GM19438 (cell line): ENCODE data around the gene MT1A.

Source experiments
- ATAC-seq: cut with Tn5 transposase; IDR thresholded peaks from one replicate; pipeline ENCODE4 v1.9.1; 2021; ENCODE audit warnings: low read depth; ENCODE audit not compliant: unreplicated experiment

Gene MT1A

DNA sequence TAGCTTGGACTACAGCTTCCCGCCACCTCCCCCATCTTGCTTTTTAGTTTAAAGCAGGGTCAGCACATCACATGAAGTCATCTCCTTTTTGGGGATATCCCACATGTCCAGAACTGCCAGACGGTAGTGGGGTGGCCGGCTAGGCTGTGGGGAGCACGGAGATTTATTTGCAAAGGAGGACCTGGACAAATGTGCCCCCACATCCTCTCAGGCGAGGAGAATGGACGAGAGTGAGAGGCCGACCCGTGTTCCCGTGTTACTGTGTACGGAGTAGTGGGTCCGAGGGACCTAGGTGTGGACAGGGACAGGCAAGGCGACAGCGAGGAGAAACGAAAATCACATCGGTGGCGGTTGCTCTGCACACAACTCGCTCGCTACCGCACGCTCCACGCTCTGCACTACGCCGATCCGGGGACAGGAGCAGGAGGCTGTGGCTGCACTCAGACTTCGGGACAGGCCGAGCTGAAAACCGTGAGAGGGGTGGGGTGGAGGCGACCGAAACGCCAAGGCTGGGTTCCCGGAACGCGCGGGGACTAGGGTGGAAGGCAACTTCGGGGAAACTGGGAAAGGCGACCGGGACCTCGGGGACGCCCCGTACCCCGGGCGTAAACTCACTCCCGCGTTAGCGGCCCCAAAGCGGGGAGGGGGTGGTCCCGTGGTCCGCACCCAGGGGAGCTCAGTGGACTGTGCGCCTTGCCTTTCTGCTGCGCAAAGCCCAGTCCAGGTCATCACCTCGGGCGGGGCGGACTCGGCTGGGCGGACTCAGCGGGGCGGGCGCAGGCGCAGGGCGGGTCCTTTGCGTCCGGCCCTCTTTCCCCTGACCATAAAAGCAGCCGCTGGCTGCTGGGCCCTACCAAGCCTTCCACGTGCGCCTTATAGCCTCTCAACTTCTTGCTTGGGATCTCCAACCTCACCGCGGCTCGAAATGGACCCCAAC is at the start of gene MT1A:
MT1A (plus strand) TSS at position 853 of the 937 bp plus-strand sequence; CDS start at position 926, 73 bp downstream.
- ATAC-seq: no peak

DNA sequence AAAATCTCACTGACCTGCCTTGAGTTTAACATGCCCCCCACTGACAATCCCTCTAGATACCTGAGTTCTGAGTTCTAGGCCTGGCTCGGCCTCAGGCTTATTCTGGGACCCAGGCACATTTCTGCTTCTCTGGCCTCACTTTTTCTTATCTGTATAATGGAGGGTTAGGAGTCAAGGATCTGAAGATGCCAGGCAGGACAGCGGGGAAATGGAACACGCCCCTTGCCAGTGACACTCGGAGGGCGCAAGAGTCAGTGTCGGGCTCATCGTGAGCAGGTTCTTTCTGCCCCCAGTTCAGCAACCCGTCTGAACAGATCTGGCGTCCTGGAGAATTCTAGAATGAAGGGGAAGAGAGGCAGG is 49.7 kb upstream of the MT1A start:
- no peak for ATAC-seq

DNA sequence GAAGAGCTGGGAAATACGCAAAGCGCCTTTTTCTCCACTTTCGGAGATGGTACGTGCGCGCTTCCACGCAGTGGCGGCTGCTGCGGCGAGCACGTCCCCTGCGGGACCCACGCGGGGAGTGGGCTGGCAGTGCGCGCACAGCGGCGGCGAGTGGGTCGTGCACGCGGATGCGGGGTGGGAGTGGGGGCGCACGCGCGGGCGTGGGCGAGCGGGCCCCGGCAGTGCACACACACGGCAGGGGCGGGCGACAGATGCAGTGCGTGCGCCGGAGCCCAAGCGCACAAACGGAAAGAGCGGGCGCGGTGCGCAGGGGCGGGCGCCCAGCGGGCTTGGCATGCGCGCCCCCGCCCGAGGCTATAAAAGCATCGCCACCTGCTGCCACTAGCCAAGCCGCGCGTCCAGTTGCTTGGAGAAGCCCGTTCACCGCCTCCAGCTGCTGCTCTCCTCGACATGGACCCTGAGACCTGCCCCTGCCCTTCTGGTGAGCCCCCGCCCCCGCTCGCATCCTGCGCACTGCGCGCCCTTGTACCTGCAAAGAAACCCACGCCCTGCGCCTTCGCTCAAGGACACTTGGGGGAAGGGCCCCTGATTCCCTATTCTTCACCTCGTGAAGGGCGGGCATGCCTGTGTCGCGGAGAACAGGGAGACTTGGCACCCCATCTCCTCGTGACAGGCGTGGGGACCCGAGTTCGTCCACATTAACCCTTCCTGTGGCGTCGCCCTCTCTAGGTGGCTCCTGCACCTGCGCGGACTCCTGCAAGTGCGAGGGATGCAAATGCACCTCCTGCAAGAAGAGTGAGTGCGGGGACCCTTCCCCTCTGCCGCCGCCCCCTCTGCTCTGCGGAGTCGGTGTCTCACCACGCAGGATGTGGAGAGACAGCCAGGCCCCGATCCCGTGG is 49.1 kb upstream of the MT1A start, which contains the start of gene MT3:
MT3 (plus strand) TSS at position 388 of the 899 bp plus-strand sequence; CDS start at position 451, 63 bp downstream.
- ATAC-seq: no peak

DNA sequence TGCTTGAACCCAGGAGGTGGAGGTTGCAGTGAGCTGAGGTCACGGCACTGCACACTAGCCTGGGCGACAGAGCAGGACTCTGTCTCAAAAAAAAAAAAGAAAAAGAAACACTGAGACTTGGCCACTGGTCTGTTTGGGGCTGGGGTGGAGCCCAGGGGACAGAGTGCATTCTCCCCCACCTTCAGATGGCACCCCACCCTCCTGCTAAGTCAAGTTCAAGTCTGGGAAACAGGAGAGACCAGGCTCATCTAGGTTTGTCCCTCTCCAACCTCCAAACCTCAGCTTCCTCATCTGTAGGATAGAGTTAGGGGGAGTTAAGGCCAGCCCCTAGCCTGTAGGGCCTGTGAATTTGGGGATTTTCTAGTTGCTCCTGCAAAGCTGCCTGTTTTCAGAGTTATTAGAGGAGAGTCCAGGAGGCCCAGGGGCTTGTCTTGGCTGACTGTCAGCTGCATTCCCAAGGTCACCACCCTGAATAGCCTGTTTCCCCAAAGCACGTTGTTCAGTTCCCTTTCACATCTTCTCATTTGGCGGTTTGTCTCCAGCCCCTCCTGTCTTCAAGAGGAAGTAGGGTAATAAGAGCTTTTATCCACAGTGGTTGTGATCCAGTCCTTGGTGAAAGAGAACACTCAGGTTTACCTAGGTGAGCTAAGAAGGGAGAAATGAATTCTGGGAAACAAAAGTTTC is 46.9 kb upstream of the MT1A start:
- ATAC-seq: no peak

DNA sequence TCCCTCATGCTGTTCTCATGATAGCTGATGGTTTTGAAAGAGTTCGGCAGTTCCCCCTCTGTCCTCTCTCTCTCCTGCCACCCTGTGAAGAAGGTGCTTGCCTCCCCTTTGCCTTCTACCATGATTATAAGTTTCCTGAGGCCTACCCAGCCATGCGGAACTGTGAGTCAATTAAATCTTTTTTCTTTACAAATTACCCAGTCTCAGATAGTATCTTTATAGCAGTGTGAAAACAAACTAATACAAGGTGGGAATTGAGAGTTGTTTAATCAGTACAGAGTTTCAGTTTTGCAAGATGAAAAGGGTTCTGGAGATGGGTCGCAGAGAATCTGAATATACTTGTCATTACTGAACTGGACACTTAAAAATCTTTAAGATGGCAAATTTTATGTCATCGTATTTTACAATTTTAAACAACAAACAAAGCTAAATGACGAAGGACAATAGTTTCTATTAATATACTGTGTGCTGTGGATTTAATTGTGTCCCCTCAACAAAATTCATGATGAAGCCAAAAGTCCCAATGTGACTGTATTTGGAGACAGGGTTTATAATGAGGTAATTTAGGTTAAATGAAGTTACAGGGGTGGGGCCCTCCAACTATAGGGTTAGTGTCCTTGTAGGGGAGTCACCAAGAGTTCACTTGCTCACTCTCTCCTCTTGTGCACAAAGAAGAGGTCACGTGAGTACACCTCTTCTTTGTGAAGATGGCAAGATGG is 44.7 kb upstream of the MT1A start:
- ATAC-seq: no peak

DNA sequence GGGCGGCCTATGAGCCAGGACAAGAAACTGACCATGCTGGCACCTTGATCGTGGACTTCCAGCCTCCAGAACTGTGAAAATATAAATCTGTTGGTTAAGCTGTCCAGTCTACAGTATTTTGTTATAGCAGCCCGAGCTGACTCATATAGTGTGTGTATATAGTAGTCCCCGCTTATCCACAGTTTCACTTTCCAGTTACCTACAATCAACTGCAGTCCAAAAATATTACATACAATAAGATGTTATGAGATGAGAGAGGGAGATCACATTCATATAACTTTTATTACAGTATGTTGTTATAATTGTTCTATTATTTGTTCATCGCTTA is 44.2 kb upstream of the MT1A start:
- ATAC-seq: no peak

DNA sequence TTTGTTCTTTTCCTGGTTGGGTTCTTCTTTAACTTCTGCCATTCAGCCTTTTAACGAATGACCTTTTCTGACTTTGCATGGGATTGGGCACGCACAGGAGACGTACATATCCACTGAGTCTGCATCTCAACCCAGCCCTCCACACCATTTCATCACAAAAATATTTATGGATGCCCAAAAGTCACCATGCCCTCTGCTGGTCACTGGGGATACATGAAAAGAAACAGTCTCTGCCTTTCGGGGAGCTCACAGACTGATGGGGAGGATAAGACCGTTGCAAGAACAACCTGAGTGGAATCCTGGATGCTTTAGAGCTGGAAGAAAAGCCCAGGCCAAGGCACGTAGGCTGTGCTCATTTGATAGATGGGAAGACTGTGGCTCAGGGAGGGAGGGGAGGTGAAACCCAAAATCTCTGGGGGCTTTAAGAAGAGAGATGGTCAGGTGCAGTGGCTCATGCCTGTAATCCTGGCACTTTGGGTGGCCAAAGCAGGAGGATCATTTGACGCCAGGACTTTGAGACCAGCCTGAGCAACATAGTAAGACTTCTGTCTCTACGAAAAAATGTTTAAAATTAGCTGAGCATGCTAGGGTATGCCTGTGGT is 38.0 kb upstream of the MT1A start:
- ATAC-seq: no peak

DNA sequence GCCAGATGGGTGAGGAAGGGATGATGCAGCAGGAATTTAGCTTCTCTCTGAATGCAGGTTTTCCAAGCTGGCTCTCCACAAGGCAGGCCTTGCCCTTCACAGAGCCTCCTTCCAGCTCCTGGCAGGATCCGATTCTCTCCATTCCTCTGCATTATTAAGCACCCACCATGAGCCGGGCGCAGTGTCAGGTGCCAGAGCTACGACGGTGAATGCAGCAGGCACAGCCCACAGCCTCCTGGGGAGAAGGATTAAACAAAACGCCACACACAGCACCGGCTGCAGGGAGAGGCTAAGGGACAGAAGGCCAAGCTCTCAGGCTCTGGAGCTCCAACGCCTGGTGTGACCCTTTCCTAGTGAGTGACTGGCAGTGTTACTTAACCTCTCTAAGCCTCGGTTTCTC is 37.1 kb upstream of the MT1A start:
- no peak for ATAC-seq

DNA sequence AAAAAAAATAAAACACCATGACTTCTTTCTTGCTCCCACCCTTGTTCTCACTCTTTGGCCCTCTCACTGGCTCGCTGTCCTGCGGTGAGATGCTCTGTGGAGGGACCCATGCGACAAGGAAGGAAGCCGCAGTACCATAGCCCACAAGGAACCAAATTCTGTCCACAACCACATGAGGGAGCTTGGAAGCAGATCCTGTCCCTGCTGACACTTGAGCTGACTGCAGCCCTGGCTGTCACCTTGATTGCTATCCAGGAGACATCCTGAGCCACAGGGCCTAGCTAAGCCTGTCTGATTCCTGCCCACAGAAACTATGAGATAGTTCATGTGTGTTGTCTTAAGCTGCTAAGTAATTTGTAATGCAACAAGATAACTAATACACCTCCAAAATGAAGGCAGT is 34.9 kb upstream of the MT1A start:
- no peak for ATAC-seq

DNA sequence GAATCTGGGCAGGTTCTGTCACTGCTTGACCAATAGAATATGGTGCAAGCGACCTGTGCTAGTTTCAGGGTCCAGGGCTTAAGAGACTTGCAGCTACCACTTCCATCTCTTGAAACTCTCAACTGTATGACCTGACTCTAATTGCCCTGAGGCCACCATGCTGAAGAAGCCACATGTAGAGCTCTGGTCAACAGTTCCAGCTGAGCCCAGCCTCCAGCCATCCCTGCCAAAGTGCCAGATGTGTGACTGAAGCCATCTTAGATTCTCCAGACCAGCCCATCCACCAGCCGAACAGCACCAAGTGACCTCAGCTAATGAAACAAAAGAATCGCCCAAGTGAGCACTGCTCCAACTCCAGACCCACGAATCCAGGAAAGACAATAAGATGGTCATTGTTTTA is 33.5 kb upstream of the MT1A start:
- no peak for ATAC-seq

DNA sequence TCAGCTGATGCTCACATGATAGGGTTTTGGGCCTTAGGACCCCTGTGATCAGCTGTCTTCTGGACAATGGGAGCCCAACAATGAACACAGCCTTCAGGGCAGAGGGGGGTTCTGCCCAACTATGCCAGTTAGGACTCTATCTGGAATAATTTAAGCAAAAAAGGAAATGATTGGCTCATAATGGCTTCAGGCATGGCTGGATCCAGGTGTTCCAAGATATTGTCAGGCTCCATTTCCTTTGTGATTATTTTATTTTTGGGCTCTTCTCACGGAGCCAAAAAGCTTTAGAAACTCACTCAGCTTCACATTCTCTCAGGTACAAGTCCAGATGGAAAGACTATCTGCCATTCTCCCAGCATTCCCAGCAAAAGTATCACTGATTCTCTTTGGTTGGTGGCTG is 33.0 kb upstream of the MT1A start:
- no peak for ATAC-seq

DNA sequence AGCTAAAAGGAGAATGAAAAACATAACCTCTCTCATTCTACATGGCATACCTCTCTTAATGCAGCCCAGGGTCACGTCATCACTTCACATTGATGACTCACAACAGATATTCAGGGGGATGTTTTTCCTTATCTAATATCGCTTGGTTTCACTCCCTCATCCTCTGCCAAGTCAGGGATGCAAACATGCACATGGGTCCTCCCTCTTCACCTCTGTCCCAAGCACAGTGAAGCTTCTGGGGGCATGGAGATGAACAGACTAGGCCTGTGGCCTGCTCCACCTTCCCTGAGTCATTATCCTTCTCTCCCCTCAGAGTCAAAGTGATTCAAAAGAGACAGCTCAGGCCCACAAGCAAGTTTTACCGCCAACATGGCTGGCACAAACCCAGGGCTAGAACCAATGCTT is 32.4 kb upstream of the MT1A start:
- no peak for ATAC-seq

DNA sequence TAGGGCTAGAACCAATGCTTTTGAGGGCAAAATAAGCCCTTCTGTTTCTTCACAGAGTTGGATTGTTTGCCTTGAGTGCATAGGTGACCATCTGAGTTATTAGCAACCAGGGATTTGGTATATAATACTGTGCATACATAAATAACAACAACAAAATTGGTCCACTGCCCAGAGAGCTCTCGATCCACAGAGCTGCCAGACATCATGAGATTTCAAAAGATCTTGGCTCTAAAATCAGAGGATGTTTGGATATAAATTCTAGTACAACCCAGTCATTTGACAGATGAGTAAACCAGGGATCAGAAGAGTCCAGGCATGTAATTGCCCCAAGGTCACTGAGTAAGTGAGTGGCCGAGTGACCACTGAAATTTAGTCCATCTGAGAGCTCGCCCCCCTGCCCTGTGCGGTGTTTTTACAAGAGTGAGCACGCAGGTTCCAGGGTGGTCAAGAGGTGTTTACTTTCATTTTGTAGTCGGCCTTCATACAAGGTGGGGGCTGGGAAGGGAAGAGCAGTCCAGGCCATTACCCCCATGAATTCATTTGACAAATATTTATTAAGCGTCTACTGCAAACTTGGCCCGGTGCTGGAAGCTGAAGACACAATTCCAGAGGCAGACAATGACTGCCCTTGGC is 31.9 kb upstream of the MT1A start:
- ATAC-seq: no peak

DNA sequence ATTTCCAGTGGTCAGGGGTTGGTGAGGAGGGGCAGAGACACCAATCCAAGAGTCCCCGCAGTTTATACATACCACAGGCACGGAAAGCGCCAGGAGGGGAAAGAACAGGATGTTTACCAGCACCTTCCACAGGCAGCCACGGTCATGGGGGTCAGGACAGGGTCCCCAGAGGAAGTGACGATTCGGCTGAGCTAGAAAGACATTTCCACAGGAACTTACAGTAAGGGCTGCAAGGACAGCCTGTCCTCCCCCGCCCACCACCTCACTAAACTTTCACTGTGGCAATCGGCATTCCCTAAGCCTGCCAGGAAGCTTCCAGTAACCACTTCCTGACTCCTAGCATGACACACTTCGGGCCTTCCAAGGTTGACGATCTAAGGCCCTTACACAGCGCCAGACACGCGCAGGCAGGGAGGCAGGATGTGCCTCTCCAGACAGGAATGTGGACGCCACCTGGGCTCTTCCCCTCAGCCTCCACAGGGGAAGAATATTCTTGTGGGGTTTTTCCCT is 31.3 kb upstream of the MT1A start:
- no peak for ATAC-seq

DNA sequence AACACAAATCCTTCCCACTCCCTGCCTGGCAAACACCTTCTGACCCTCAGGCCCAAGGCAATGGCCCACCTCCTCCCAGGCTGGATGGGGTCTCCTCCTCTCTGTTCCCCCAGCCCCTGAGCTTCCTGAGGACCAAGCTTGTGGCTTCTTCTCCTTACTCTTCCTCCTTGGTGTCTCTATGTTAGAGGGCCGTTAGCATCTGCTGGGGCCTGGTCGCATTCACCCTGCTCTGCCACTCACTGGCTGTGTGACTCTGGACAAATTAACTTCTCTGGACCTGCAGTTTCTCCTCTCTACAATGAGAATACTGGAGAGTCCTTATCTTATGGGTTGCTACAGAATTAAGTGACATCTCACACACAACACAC is 30.8 kb upstream of the MT1A start:
- ATAC-seq: no peak

DNA sequence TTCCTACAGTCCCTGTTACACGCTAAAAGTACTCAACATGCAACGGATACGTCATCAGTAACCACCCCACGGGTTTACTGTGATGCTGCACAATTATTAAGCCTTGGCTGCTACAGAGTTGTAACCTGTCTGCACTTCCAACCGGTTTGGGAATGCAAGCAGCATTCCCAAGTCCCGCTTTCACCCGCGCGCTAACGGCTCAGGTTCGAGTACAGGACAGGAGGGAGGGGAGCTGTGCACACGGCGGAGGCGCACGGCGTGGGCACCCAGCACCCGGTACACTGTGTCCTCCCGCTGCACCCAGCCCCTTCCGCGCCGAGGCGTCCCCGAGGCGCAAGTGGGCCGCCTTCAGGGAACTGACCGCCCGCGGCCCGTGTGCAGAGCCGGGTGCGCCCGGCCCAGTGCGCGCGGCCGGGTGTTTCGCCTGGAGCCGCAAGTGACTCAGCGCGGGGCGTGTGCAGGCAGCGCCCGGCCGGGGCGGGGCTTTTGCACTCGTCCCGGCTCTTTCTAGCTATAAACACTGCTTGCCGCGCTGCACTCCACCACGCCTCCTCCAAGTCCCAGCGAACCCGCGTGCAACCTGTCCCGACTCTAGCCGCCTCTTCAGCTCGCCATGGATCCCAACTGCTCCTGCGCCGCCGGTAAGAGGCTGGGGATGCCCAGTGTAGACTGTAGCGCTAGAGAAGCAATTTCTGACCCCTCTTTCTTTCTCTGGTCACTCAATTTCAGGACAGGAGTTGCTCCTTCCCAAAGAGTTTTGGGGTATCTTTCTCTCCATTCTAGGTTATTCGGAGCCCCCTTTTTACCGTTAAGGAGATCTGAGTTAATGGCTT is 30.2 kb upstream of the MT1A start, which contains the start of gene MT2A:
MT2A (plus strand) TSS at position 542 of the 833 bp plus-strand sequence; CDS start at position 614, 72 bp downstream.
- ATAC-seq: peak; percentile 82

DNA sequence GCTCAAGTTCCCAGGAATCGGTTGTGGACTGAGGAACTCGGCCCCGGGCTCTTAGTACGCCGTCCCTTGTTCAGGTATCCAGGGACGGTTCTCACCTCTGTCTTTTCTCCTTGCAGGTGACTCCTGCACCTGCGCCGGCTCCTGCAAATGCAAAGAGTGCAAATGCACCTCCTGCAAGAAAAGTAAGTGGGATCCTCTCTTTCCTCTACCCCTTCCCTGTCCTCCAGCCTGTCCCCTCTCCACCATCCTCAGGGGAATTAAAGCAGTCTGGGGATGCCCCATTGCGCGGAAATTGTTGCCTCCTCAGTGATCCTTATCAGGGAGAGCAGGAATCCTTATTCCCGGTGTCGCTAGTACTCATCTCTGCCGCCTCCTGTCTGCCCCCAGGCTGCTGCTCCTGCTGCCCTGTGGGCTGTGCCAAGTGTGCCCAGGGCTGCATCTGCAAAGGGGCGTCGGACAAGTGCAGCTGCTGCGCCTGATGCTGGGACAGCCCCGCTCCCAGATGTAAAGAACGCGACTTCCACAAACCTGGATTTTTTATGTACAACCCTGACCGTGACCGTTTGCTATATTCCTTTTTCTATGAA is 29.5 kb upstream of the MT1A start:
- no peak for ATAC-seq

DNA sequence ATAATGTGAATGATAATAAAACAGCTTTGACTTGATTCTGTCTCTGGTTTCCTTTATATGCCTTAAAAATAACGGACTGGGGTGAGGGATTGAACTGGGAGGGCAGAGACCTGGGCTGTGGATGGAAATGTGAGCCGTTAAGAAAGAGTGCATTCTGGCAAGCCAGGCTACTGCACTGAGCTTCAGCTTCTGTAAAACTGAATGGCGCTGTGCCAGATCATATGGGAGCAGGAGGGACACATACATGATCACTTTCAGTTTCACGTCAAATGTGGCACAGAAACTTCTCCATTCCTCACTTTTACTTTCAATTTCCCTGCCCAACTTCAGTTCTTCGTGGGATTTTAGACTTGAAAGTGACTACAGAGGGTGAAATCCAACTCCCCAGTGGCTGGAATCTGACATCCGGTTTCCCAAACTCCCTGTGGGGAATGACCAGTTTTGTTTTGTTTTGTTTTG is 29.0 kb upstream of the MT1A start:
- peak; percentile 45 for ATAC-seq
